Stromal cell of bone marrow (primary cell): ENCODE measurements around the gene TTLL11.
A peak's percentile ranks its signal among the peaks of the same experiment; 100 is the strongest.

Experiments used
- DNase-seq: peaks from one replicate; pipeline ENCODE4 v3.0.0-alpha.2; 2012; ENCODE audit warnings: low read depth

The TTLL11 gene, protein sequence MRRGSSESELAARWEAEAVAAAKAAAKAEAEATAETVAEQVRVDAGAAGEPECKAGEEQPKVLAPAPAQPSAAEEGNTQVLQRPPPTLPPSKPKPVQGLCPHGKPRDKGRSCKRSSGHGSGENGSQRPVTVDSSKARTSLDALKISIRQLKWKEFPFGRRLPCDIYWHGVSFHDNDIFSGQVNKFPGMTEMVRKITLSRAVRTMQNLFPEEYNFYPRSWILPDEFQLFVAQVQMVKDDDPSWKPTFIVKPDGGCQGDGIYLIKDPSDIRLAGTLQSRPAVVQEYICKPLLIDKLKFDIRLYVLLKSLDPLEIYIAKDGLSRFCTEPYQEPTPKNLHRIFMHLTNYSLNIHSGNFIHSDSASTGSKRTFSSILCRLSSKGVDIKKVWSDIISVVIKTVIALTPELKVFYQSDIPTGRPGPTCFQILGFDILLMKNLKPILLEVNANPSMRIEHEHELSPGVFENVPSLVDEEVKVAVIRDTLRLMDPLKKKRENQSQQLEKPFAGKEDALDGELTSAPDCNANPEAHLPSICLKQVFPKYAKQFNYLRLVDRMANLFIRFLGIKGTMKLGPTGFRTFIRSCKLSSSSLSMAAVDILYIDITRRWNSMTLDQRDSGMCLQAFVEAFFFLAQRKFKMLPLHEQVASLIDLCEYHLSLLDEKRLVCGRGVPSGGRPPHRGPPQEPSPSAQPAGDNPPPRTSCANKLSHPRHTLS

DNA sequence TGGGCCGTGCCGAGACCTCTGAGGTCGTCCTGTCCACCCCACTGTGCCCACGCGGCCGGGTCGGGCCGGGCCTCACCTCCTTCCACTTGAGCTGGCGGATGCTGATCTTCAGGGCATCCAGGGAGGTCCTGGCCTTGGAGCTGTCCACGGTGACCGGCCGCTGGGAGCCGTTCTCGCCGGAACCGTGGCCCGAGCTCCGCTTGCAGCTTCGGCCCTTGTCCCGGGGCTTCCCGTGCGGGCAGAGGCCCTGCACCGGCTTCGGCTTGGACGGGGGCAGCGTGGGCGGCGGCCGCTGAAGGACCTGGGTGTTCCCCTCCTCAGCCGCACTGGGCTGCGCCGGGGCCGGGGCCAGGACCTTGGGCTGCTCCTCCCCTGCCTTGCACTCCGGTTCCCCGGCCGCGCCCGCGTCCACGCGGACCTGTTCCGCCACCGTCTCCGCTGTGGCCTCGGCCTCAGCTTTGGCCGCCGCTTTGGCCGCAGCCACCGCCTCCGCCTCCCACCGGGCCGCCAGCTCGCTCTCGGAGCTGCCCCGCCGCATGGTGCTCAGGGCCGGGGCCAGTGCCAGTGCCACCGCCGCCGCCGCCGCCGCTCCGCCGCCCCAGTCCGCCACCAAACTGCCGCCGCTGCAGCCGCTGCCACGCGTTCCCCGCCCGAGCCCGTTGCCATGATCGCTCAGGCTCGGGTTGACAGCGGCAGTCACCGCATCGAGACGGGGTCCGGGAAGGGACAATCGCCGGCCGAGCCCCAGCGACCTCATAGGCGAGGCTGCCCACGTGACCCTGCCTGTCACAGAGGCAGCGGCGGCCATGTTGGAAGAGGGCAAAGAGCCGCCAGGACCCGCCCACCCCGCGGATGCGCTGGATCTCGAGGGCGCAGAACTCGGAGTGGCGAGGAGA lies at the start of gene TTLL11:
Gene TTLL11 (minus strand): TSS at position 698 of the 896 bp plus-strand sequence. CDS start 160 bp downstream, at position 538.
- peak; percentile 89 for DNase-seq

DNA sequence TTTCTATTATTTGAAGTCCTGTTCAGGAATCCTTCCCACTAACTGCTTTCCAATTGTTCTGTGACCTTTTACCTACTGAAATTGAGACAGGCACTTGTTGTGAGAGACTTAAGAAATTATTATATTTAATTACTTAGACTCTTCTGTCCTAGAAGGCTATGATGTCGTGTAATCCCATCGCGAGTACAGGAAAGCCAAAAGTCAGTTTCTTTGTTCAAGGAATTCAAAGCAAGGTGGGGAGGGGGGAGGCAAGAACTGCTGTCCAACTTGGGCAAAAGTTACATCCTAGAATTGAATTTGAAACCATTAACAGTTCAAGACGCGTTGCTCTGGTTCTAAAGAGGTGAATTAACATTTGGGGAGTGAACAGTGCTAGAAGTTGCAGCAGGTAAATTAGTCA lies 48.6 kb upstream of the TTLL11 start:
- DNase-seq: no peak

DNA sequence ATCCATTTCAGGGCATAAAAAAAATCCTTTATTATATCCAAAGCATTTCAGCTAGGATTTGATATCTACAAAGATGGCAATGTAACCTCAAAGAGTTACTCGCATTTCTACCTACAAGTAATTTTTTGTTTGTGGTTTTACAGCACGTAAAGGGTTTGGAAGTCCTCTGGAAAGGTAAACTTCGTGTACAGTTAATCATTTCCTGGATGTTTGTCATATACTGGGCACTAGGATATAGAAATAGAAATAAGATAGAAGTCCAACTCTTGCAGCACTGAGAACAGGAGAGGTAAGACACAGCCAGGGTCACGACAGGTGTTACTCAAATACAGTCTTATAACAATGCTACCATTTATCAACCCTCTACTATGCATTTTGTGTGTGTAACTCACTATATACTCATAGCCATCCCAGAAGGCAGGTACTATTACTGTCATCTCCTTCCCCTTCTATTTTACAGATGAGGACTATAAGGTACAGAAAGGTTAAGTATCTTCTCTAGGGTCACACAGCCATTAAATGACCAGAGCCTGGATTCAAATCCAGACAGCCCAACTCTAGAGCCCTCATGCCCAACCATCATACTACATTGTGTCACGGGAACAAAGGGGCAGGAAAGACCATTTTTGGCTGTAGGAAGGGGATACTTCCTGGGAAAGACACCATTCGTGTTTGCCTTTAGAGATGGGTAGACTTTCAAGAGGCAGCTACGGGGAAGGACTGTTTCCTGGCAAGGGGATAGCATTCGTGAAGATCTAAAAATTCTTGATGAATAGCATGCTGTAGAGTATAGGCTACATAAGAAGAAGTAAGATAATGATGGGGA lies 47.5 kb upstream of the TTLL11 start:
- no peak for DNase-seq

DNA sequence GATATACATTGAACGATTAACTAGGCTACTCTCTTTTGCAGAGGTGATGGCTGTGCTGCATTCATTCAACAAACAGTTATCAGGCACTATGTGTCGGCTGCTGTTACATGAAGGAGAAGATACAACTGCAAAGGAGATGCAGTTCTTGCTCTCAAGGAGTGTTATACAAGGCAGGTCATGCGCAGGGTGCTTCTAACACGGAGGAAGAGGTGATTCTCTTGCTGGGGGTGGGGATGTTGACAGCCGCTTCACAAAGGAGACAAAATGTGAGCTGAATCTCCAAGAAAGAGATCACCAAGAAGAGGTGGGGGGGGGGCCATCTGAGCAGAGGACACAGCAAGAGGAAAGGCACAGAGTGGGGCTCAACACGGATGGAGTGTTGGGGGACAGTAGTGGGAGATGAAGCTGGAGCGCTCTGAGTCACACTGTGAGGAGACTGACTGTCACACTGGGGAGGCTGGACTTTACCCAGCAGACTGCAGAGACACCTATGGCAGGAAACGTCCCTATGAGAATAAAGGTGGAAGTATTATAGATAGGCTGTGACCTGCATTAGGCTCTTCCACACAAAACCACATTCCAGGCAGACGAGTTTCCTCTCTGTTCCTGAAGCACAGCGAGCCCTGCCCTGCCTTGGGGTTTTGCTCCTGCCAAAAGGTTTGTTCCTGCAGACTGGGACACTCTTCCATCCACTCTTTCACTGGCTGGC lies 45.6 kb upstream of the TTLL11 start:
- no peak for DNase-seq

DNA sequence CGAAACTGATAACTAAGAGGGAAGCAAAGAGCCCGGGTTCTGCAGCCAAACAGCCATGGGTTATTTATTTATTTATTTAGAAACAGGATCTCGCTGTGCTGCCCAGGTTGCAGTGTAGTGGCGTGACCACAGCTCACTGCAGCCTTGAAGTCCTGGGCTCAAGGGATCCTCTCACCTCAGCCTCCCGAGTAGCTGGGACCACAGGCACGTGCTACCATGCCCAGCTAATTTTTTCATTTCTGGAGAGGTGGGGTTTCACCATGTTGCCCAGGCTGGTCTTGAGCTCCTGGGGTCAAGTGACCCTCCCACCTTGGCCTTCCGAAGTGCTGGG lies 42.4 kb upstream of the TTLL11 start:
- DNase-seq: no peak

DNA sequence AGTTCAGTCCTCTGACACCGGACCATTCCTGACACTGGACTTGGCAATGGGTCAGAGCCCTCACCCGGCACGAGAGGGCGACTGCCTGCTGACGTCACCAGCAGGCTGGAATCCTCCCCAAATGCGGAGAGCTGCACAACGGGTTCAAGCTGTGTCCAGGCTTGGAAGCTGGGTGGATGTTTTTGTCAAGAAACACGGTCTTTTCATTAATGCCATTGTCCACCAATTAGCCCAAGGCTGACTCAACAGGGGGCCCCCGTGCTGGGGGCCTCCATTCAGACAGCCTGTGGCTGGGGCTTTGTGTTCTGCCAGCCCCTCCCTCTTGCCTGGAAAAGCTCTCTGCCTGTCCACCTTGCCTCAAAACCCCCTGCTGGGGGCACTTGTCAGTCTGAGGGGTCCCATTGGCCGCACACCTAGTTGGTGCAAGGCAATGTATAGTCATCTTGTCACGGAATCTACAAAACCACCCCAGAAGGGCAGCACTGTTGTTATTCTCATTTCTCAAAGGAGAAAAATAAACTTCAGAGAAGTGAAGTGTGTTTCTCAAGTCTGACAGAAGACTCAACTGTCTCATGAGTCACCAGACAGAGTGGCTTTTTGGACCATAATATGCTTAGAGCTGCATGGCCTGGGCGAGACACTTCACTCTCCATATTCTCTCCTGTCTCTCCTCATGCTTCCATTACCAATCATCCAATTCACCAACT lies 41.9 kb upstream of the TTLL11 start:
- no peak for DNase-seq

DNA sequence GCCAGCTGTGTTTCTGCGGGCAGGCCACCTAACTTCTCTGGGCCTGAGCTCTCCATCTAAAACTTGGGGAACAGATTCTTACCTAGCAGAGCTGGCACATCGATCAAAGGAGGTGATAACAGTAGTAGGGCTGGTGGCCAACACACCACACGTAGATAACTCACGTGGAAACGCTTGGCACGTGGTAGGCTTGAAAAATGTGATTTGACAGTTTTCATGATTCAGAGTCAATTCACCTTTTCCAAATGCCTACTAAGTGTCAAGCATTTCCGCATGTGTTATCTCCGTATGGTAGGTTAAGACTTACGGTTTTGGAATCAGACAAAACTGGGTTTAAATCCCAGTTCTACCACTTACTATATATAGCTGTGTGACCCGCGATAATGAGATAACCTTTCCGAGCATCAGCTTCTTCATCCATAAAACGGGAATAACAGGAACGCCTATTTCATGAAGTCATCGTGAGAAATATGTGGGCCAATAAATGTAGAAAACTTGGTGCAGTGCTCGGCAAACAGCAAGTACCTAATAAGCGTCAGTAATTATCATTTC lies 41.0 kb upstream of the TTLL11 start:
- DNase-seq: no peak

DNA sequence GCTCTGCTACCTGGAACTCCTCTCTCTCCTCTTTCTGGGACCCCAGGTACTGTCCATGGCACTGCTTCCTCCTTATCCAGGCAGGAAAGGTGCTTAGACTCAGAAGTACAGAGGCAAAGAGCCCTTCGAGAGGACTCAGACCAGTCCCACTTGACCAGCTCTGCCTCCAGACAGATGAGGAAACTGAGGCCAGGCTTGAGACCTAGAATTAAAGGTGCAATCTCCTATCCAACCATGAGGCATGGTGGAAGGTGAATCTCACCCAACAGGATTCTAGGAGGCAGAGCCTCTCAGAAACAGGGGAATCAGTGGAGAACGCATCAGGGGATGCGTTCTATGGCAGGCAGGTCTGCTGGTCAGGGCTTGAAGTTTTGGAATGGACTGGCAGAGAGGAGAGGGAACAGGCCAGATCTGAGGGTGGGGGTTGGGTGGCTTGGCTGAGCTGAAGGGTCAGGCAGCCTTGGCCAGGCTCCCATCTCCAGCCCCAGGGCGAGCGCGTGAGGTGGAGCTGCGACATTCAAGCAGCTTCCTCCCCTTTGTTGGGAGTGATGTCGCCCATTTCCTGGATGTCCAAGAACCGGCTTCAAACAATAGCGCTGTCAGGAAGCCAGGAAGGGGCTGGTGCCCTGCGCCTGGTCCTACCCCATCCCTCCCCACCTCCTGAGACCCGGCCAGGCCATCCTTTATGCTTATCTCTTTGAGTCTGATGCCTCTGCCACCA lies 40.3 kb upstream of the TTLL11 start:
- no peak for DNase-seq

DNA sequence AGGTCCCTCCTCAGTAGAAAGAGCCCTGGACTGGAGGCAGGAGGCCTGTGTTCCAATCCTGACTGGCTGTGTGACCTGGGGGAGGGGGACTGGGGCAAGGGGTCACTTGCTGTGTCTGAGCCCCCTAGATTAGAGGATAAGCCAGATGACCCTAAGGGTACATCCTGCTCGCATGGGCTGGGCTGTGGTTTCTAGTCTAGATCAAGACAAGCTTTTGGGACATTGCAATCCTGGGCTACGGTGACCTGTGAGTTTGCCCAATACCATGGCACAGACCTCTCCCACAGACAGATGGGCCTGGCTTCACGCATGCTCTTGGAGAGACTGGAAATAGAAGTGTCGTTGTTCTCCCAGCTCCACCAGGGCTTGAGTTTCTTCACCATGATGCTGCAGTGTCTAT lies 39.4 kb upstream of the TTLL11 start:
- DNase-seq: no peak

DNA sequence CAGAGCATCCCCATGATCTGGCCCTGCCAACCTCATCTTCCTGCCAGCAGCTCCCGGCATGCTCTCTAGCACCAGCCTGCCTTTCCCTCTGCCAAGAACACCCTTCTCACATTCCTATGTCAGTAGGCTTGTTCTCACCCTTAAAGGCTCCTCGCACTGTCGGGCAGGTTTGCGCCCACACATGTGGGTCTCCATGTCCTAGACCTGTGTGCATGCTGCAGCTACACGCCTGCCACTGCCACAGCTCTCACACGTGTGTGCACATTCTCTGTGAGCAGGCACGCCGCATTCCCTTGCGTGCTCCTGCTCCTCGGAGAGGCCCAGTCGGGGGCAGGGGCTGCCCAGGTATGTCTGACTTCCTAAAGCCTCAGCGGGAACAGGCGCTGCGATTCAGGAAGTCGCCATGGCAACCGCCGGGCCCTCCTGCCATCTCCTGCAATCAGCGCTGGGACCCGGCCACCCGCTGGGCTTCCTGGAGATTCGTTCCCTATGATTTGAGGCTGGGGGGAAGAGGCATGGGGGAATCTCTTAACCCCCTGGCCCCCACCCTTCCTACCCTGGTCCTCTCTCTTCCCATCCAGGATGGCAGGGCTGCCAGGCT lies 38.4 kb upstream of the TTLL11 start:
- DNase-seq: no peak

DNA sequence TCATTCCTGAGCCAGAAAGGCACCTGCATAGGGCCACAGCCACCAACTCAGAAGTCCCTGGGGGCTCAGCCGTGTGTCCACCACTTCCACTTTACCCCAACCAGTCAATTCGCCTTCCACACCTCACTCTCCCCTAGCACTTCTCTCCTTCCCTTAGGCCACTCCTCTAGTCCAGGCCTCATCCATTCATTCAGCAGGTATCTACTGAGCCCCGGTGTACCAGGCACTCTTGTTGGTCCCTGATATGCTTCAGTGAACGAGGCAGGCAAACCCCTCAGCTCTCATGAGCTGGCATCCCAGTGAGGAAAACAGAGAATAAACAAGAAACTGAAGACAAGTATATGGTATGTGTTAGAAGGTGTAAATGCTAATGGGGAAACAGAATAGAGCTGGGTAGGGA lies 37.7 kb upstream of the TTLL11 start:
- DNase-seq: no peak

DNA sequence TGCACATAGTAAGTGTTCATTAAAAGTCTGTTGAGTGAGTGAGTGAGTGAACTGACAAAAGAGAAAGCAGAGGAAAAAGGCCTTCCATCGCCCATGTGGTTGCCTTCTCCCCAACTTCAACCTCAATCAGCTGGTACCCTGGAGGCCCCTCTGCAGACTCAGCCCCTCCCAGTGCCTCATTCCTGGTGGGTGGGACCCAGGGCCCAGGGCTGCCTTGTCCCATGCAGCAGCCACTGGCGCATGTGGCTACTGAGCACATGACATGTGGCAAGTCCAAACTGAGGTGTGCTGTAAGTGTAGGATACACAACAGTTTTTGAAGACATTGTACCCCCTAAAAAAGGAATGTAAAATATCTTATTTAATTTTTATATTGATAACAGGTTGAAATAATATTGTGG lies 36.9 kb upstream of the TTLL11 start:
- no peak for DNase-seq

DNA sequence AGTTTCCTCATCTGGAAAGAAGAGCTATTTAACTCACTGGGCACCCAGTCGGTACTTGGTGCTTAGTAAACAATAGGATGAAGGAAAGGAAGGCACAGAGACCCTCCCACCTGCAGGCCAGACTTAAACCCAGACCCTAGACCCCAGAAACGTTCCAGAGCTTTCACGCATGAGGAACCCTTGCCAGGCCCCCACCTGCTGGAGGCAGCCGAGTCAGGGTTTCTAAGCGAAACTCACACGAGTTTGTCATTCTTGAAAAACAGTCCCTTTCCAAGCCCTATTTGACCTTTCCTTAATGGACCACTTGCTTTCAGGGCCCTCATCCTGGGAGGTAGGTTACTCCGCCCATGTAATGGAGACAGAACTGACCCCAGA lies 35.8 kb upstream of the TTLL11 start:
- no peak for DNase-seq

DNA sequence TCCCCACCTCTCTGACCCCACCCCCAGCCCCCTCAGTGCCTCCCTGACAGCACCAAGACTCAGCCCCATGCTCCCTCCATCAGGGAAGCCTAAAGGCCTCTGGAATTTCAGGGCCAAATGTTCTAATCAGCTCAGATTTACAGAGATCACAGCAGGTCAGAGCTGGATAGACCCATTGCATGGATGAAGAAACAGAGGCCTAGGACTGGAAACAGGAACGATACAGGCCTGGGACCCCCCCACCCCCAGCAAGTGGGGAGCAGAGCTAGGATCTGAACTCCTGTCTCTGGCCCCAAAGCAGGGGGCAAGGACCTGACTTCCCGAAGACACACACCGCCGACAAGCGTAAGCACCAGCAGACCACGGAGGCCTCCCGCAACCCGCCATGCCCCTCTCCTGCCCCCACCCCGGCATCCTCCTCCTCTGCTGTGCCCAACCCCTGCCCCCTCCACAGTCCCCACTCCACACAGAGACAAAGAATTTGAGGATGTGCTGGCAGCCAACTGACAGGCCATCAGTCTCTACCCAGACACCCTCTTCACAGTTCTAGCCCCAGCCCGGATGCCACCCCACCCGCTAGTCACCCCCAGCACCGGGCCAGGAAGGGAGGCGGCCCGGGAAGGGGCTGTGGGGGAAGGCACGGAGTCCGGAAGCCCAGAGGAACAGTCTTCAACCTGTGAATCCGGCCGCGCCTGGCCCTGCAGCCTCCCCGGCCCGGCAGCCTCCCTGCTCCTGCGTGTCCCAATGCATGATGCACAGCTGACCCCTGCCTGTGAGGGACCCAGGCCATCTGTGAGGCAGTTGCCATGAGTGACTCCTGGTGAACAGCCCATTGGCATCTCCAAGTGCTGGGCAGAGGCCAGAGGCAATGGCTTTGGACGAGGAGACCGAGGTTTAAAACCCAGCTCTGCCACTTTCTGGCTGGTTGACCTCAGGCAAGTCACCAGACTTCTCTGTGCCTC lies 35.2 kb upstream of the TTLL11 start:
- DNase-seq: no peak

DNA sequence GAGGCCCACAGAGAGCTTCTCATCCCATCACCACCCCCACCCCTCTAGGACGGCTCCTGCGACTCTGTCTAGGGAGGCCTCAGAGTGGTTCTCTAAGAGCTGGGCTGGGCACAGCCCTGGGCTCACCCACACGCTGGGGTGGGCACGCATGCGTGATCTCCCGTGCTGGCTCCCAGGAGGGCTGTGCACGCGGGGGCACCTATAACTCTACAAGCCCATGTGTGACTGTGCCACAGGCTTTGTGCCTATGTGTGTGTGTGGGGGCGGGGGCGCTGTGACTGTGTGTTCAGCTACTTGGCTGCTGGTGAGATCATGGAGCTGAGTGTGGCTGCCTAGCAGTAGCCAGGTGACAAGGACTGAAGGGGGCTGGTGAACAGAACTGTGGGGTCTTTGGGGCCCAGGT lies 34.3 kb upstream of the TTLL11 start:
- no peak for DNase-seq

DNA sequence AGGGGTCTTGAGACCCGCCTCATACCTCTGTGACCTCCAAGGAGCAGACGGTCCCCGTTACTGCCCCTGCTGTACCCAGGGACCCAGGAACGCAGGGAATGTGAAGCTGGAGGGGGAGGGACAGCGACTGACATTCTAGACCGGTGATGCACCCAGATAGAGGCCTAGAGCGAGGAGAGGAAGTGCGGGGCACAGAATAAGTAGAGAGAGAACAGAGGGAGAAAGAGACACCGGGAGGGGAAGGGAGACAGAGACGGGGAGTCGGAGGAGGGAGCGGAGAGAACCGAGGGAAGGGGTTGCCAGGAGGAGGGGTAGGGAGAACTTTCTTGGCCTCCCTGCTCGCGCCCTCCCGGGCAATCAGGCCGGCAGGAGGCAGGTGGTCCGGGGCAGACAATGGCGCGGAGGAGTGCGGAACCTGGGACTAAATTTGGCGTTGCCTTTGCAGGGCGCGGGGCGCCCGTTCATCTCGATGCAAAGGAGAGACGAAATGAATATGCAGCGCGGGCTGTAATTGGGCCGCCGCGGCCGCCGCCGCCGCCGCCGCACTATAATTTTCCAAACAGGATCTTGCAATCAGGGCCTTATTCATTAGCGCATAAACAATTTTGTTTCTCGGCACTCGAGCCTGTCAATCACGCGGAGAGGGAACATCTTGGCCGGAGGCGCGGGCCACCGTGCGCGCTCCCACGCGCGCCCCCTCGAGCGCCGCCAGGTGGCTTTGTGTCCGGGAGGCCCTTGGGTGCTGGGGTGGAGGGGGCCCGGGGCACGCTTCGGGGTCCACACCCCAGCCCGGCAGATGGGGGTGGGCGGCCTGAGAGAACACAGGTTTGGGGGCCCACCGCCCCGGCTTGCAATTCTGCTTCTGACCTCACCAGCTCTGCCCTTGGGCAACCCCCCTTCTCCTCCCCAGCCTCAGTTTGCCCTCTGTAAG lies 33.5 kb upstream of the TTLL11 start:
- no peak for DNase-seq
